ENCODE data around the gene OPA1.
"Not testable (repeated sequence)": the region's sequence is repeated elsewhere in the genome, so short reads cannot be mapped to it uniquely, and the experiment has no call there.

DNA sequence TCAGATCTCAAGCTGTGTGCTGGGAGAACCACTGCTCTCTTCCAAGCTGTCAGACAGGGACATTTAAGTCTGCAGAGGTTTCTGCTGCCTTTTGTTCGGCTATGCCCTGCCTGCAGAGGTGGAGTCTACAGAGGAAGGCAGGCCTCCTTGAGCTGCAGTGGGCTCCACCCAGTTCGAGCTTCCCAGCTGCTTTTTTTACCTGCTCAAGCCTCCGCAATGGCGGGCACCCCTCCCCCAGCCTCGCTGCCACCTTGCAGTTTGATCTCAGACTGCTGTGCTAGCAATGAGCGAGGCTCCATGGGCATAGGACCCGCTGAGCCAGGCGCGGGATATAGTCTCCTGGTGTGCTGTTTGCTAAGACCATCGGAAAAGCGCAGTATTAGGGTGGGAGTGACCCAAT is 17.5 kb downstream of the OPA1 start:
- not testable (repeated sequence) for TF ChIP-seq CTCF, POLR2A (IDR thresholded peaks at IDR 0.05)
